MG63 (cell line): Measurements from ENCODE around the gene ZNF836. TPM values are rescaled to one million over a fixed set of nuclear protein-coding genes. Genes with fewer than 3 reads are reported as not detected.

ENCODE experiments used
- DNase-seq: peaks from one replicate; pipeline ENCODE4 v3.0.0-alpha.2; 2020
- H3K27me3 ChIP-seq: fragments of 250-450 bp; sonication (Bioruptor Pico); 2 replicates; pipeline ENCODE4 v1.5.1; 2020; ENCODE audit warnings: mild to moderate bottlenecking, moderate library complexity
- H3K36me3 ChIP-seq: fragments of 250-450 bp; sonication (Bioruptor Pico); 2 replicates; pipeline ENCODE4 v1.5.1; 2020; ENCODE audit warnings: mild to moderate bottlenecking, moderate library complexity
- H3K4me3 ChIP-seq: fragments of 250-450 bp; sonication (Bioruptor Pico); 2 replicates; pipeline ENCODE4 v1.5.1; 2020; ENCODE audit warnings: mild to moderate bottlenecking, moderate library complexity
- H3K9me3 ChIP-seq: fragments of 250-450 bp; sonication (Bioruptor Pico); 2 replicates; pipeline ENCODE4 v1.5.1; 2020; ENCODE audit warnings: mild to moderate bottlenecking, moderate library complexity
- total RNA-seq: library from RNA; depleted of rRNA; stranded (reverse); fragments of >200 nt; shearing (Covaris generic); gene quantifications from 2 replicates; pipeline ENCODE4 v1.2.3, GENCODE V29; 2014; ENCODE audit warnings: low replicate concordance; rRNA removed

ZNF836 gene
- total RNA-seq, 1 experiment from 2014 or later, result 4.0 TPM

DNA sequence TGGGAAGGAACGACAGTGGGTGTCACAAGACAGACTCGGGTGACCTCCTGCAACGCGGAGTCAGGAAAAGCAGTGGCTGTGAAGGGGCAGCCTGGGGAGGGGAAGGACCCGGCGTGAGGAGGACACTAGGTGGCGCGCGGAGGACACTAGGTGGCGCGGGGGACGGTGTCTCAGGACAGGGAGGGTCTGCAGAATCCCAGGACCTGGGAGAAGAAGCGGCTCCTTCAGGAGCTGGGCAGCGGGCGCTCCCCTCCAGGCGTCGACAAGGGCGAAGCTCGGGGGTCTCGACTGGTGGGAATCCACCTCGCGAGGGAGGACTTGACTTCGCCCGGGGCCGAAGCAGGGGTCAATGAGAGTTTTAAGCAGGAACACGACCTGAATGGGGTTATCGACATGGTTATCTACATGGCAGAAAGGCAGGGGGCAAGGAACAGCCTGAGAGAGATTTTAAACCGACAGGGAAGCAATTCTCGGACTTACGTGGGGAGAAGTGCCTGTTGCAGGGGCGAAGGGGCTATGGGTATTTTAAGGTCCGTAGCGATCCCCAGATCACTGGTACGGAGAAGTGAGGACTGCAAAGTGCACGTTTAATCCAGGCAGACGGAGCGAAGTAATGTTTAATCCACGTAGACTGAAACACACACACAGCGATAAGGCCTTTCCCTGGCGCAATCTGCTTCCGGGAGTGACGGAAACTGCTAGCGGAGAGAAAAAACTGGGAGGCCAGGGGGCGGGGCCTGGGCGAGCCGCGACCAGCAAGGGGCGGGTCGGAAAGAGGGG, 32.0 kb downstream of the ZNF836 start, which contains the start of gene ZNF616:
ZNF616 (minus strand) TSS at position 687 of the 780 bp plus-strand sequence. CDS start 9,426 bp downstream, outside the sequence.
- Histone ChIP-seq H3K27me3 (no peaks in the 10 kb centered on the region), H3K4me3 (peak within 1 kb of the TSS; percentile 68), H3K9me3 (peaks cover 24% of the 10 kb centered on the region), H3K36me3 (peaks cover 7% of the 10 kb centered on the region; the same call in 1 of the 2 replicates)
- peak; percentile 96 for DNase-seq

DNA sequence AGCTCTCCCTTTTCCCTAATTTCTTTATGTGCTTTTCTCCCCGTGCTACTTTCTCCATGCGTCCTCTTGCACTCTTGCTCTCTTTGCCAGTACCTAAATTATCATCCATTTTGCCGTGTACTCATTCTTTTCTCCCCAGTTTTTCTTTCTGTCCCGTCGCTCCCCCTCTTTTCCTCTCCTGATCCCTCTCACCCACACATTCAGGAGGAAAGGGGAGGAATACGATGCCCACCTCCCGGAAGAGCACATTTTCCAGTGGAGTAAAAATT, 32.5 kb downstream of the ZNF836 start:
- Histone ChIP-seq H3K36me3 (peaks cover 7% of the 10 kb centered on the region; the same call in 1 of the 2 replicates), H3K4me3 (peak overlapping the region; percentile 68), H3K9me3 (peaks cover 29% of the 10 kb centered on the region), H3K27me3 (no peaks in the 10 kb centered on the region)
- no peak for DNase-seq

DNA sequence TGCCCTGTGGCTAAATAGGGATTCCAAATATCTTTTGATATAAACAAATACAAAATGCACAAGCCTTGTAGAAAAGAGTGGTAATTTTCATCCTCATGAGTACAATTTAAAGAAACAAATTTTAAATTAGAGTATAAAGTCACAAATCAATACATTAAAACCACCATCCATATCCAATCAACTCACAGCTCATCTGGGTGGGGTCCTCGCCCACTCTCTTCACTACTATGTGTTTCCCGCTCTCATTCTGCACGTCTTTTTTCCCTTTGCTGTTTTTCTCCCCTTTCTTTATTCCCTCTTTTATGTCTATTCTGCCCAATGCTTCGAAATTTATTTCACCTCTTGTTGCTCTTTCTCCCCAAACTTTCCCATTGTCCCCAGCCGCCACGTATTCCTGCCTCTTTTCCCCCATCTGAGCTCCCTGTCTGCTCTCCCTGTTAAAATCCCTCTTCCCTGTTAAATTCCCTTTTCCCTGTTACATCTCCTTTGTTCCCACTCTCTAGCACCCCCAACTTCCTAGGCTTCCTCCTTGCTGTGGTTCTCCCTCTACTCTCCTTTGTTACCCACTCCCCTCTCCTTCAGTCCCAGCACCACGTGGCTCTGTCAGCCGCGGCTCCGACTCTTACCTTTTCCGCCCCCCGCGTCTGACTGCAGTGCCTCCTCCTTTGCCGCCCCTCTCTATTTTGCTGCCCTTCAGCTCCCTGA, 33.0 kb downstream of the ZNF836 start:
- no peaks in the 10 kb centered on the region for H3K27me3 ChIP-seq
- H3K4me3 ChIP-seq, result peak overlapping the region; percentile 68
- peak; percentile 25 for DNase-seq
- H3K9me3 ChIP-seq, result peaks cover 29% of the 10 kb centered on the region
- peaks cover 10% of the 10 kb centered on the region; the same call in 1 of the 2 replicates for H3K36me3 ChIP-seq

DNA sequence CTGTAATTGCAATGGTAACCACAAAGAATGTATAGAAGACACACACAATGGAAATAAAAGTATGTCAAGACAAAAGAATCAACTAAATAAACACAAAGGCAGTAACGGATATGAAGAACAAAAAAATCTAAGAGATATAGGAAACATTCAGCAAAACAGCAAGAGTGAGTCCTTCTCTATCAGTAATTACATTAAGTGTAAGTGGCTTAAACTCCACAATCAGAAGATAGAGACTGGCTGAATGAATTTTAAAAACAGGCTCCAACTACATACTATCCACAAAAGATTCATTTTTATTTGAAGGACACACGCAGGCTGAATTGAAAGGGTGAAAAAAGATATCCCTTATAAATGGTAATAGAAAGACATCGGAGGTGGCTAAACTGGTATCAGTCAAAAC, 51.1 kb downstream of the ZNF836 start:
- peaks cover 63% of the 10 kb centered on the region for H3K9me3 ChIP-seq
- no peaks in the 10 kb centered on the region for H3K27me3 ChIP-seq
- DNase-seq, result no peak
- peaks cover 78% of the 10 kb centered on the region for H3K36me3 ChIP-seq
- H3K4me3 ChIP-seq, result no peak overlapping the region

DNA sequence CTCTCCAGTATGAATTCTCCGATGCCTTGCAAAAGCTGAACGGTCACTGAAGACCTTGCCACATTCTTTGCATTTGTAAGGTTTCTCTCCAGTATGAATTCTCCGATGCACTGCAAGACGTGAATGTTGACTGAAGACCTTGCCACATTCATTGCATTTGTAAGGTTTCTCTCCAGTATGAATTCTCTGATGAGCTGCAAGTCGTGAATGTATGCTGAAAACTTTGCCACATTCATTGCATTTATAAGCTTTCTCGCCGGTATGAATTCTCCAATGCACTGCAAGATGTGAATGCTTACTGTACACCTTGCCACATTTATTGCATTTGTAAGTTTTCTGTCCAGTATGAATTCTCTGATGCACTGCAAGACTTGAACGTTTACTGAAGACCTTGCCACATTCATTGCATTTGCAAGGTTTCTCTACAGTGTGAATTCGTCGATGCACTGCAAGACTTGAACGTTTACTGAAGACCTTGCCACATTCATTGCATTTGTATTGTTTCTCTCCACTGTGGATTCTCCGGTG, 55.8 kb downstream of the ZNF836 start:
- Histone ChIP-seq H3K4me3 (no peak overlapping the region), H3K27me3 (no peaks in the 10 kb centered on the region), H3K9me3 (peaks cover 89% of the 10 kb centered on the region), H3K36me3 (peaks cover 53% of the 10 kb centered on the region)
- no peak for DNase-seq

DNA sequence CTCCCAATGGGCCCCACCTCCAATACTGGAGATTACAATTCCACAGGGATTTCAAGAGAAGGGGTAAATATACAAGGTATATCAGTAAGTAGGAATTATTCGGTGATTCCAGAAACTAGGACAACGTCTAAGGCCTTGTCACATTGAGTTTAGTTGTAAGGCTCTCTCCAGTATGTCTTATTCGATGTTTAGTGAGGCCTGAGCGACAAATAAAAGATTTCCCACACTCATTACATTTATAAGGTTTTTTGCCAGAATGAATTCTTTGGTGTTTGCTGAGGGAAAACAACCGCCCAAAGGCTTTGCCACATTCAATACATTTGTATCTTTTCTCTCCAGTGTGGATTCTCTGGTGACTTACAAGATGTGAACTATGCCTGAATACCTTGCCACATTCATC, 56.7 kb downstream of the ZNF836 start:
- Histone ChIP-seq H3K36me3 (peaks cover 44% of the 10 kb centered on the region), H3K27me3 (no peaks in the 10 kb centered on the region), H3K9me3 (peaks cover 86% of the 10 kb centered on the region), H3K4me3 (no peak overlapping the region)
- no peak for DNase-seq

DNA sequence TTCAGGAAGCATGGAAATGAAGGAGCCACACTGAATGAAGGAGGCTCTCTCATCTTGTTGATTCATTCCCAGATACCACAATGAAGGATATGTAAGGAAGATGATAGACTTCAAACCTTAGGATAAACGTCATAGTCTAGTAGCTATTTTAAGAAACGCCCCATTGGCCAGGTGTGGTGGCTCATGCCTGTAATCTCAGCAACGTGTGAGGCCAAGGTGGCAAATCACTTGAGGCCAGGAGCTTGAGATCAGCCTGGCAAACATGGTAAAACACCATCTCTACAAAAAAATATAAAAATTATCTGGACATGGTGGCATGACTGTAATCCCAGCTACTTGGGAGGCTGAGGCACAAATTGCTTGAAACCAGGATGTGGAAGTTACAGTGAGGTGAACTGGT, 58.8 kb downstream of the ZNF836 start:
- H3K36me3 ChIP-seq, result peaks cover 28% of the 10 kb centered on the region
- DNase-seq, result no peak
- H3K4me3 ChIP-seq, result no peak overlapping the region
- no peaks in the 10 kb centered on the region for H3K27me3 ChIP-seq
- H3K9me3 ChIP-seq, result peaks cover 74% of the 10 kb centered on the region

DNA sequence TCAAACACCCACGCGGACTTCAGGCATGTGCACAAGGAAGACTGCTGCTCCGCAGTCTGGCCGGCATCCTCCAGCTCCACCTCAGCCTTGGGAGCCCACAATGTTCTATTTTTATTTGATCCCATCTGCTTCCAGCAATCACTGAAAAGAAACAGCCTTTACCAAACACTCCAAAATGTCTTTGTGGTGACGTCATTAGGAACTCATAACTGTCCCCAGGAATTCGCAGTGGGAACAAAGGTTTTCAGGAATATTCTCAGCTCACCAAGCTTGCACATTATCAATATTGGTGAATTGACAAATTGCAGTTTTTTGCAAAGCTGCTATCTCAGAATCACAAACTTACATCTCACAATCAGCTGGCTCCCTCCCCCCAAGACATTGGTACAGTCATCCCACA, 60.6 kb downstream of the ZNF836 start:
- H3K27me3 ChIP-seq, result no peaks in the 10 kb centered on the region
- peaks cover 12% of the 10 kb centered on the region for H3K36me3 ChIP-seq
- DNase-seq, result no peak
- H3K9me3 ChIP-seq, result peaks cover 70% of the 10 kb centered on the region
- H3K4me3 ChIP-seq, result no peak overlapping the region

Other genes starting within 250 kb of the ZNF836 start
- 0.84 and 3.0 TPM in 2 replicates for gene ZNF613, start 244.1 kb downstream of the ZNF836 start, total RNA-seq
- 3.0 and 4.8 TPM in 2 replicates for gene ZNF350, start 184.8 kb downstream of the ZNF836 start, total RNA-seq
- 5.6 and 8.4 TPM in 2 replicates for gene ZNF615, start 163.4 kb downstream of the ZNF836 start, total RNA-seq
- 3.1 and 9.7 TPM in 2 replicates for gene ZNF614, start 143.2 kb downstream of the ZNF836 start, total RNA-seq
- gene ZNF432, start 122.8 kb downstream of the ZNF836 start, total RNA-seq, result 1.2 and 3.4 TPM in 2 replicates
- 3.6 and 4.8 TPM in 2 replicates for gene ZNF841, start 75.9 kb downstream of the ZNF836 start, total RNA-seq
- 1.6 and 1.9 TPM in 2 replicates for gene ZNF616, start 31.7 kb downstream of the ZNF836 start, total RNA-seq
- 74.0 and 171 TPM in 2 replicates for gene PPP2R1A, start 18.4 kb upstream of the ZNF836 start, total RNA-seq
- gene ZNF766, start 98.0 kb upstream of the ZNF836 start, total RNA-seq, result 12.3 and 32.7 TPM in 2 replicates
- gene ZNF480, start 125.5 kb upstream of the ZNF836 start, total RNA-seq, result 2.7 and 3.8 TPM in 2 replicates
- 0.15 and 2.4 TPM in 2 replicates for gene ZNF610, start 164.6 kb upstream of the ZNF836 start, total RNA-seq
- gene ZNF880, start 198.3 kb upstream of the ZNF836 start, total RNA-seq, result 1.9 and 2.3 TPM in 2 replicates
- 1.9 and 2.8 TPM in 2 replicates for gene ZNF528, start 226.2 kb upstream of the ZNF836 start, total RNA-seq